ENCODE results near the gene PPBP. TPM values are rescaled to one million over a fixed set of nuclear protein-coding genes. Genes with fewer than 3 reads are reported as not detected.
"Not testable (repeated sequence)": the region's sequence is repeated elsewhere in the genome, so short reads cannot be mapped to it uniquely, and the experiment has no call there.

Gene PPBP
- polyA plus RNA-seq, 5 donors: 21.0 to 49.9 (median 42.8) TPM

DNA sequence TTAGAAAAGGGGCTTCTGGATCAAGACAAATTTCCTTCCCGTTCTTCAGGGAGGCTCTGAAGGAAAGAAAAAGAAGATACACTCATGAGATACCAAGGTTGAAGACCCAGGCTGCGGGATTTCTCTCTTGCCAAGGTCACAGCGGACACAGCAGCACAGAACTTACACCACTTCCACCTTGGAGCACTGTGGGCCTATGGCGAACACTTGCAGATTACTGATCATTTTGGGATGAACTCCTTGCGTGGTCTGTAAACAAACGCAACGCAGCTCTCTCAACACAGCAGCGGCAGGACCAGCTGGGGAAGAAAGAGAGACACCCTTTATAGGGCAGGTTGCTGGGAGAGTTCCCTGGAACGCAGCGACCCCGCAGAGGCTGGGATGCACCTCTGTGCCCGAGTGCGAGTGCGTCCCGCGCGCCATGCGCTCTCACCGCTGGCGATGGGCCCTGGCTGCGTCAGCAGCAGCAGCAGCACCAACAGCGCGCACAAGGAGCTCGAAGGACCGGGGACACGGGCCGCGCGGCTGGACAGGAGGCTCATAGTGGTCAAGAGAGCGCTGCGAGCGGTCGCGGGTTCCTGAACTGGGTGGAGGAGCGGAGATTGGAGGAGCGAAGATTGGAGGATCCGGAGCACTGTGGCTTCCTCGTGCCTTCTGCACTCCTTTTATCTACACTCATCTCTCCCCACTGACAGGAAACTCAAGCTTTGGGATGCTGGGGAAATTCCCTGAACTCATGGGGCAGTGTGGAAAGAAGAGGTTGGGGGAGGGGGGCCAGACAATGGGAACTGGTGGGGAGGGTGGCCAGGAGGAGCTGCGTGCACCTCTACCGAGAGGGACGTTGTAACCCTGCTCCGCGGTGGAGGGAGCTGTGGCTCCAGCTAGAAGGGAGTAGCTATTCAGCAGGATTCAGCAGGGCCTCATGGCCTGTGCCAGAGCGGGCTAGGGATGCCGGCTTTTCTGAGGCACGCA, 10.3 kb upstream of the PPBP start, which contains the start of gene CXCL5:
Gene CXCL5 (minus strand): TSS at position 638 of the 972 bp plus-strand sequence. CDS start 96 bp downstream, at position 542.
- DNase-seq: peak; percentile 13 to 24

DNA sequence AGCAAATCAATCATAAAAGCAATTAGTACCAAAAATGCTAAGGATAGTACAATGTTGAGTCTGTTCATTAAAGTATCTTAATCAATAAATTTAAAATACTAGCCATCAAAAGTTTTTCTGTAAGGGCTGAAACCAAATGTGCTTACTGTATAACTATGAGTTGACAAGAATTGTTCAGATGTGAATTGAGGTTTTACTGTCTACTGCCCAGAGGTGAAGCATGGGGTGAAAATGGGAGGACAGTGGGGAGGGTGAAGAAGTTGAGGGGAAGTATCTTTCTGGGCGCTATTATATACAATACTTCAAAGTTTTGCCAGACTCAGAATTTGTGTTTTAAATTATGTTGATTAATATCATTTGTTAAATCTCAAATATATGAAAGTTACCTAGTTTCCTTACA, 4.1 kb upstream of the PPBP start:
- DNase-seq: no peak

DNA sequence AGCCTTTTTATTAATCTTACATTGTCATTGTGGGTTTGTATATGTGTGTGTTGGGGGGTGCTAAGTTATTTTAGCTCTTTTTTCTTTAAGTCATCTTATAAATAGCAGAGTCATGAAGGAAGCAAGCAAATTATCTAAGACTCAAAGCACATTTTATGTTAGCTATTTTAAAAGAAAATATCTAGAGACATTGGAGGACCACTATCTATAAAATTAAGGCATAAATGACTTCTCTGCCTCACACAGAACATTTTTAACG, 3.7 kb upstream of the PPBP start:
- no peak for DNase-seq

DNA sequence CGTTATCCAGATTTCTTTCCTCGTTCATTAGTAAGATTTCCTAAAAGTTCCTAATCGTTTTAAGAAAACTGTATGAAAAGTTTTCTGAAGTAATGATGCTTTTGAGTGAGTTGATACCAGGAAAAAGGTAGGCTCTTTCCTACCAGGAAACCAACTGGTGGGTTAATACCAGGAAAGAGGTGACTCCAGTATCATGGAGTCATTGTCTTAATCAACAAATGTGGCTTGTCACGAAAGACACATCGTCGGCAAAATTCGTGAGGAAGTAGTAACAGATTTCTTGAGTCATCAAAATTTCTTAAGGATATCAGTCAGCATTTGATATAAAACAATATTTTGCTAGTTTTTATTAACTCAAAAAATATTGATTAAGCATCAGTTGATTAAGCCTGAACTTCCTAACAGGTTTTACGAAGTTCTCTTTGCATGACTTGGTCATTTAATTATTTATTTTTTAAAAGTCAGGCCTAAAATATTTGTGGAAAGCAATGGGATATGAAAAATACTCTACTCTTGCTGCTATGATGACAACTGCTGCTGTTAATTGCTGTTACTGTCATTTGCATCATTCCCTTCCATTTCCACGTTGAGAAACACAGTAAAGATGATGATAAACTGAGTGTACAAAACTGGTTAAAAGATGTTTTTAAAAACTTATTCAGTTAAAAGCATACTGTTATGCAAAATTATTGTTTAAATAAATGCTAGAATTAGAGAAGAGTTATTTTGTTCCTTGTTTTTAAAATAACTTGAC, 3.2 kb upstream of the PPBP start:
- DNase-seq: no peak

DNA sequence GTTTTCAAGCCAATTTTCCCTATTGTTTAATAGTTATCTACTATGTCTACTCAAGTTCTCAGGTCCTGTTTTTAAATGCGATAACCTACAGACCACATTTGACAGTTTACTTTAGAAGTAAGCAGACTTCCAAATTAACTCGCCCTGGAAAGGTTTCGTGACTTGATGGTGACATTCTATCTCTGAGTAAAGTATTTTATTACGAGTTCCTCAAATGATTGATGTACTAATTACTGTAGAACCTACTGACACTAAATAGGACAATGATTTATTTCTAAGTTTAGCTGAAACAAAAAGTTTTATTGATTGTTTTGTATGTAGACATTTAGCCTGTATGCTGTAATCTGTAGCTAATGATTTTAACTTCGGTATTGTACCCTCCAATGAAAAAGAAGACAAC, 1.9 kb upstream of the PPBP start:
- DNase-seq: no peak

DNA sequence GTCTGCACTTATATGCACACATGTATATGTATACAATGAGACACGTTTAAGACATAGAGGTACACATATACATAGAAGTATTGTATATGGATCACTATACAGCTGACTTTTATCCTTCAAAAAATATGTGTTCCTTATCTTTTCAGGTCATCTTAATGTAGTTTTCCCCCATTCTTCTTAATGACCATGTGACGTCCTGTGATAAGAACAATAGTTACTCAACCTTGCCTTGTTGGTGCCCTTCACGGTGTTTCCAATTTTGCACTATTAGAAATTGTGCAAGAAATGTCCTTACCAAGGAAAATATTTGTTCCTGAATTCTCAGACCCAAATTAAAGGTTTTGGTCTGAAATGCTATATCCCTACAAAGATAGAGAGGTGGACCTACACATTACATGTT, 1.0 kb upstream of the PPBP start:
- no peak for DNase-seq

DNA sequence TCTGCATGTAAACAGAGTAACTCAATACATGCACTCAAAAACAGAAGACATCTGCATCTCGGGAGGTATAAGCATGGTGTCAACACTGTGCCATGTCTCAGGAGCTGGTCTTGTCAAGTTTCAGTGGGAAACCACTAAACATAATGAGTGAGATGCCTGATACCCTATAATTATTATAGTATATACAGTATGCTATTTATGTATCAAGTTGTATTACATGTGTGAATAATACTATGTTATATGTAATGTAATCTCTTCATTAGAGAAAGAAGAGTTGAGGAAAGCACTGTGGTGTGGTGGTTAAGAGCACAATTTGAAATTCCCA, 2.5 kb downstream of the PPBP start:
- no peak for DNase-seq

DNA sequence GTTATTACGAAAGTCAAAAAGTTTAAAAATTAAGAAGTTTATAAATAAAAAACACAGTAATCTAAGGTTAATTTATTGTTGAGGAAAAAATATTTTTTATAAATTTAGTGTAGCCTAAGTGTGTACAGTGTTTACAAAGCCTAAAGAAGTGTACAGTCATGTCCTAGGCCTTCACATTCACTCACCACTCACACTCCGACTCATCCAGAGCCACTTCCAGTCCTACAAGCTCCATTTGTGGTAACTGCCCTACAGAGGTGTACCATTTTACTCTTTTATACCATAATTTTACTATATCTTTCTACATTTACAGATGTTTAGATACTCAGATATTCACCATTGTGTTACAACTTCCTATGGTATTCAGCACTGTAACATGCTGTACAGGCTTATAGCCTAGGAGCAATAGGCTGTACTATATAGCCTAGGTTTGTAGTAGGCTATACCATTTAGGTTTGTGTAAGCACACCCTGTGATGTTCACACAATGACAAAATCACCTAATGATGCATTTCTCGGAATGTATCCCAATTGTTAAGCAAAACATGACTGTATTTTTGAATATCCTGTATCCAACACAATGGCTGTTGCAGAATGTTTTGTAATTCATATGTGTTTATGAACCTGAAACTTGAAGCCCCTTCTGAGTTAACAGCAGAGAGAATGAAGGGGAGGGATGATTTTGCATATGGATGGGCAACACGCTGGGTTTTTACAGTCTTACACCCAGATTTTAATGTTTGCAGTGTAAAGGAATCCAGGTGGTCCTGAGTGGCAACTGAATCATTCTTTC, 3.1 kb downstream of the PPBP start:
- DNase-seq: no peak

DNA sequence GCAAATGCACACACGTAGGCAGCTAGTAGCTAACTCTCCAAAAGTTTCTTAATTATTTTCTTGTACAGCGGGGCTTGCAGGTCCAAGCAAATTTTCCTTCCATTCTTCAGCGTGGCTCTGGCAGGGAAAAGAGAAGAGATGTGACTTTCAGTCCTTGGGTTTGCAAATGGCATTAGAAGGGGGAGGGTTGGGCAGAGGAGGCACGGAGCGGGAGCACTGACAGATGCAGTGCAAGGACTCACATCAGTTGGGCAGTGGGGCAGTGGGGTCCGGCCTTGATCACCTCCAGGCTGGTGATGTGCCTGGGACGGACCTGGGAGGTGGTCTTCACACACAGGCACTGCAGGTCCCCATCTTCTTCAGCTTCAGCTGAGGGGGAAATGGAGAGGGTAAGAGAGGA, 6.8 kb downstream of the PPBP start:
- DNase-seq: not testable (repeated sequence)

DNA sequence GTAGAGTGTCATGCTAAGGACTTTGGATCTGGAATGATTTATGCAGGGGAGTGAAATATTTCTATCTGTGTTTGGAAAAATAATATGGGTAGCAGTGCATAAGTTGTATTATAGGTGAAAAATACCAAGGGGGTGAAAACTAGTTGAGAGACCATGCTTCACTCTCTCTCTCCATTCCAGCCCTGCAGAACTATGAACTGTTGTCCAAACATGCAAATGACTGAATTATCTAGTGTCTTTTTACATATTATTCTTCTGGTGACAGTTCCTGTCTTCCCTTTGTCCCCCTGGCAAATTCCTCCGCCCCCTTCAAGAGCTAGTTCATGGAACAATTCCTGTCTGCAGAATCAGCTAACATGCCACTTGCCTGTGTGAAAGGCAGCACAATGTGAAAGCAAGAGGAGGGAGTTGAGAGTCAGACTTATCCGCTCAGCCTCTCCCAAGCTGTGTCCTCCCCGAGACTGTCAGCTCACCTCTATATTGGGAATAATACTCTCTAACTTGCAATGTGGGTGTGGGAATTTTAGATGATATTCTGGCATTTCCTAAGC, 8.5 kb downstream of the PPBP start:
- no peak for DNase-seq

DNA sequence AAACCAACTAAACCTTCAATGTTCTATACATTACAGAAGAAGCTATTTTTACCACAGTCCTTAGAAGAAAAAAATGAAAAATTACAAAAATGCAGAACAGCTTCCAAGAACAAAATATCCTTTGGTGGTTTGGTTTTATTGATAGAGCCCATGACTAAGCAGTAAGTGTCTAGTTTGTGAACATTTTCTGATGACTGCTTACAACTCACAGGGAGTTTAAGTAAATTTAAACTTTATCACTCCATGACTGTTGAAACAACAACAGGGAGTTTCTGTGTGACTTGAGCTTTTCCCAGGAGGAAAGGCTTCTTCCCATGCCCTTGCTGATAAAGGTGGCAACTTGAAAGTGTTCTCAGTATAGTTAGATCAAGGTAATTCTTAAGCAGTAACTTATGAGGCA, 9.1 kb downstream of the PPBP start:
- DNase-seq: no peak

DNA sequence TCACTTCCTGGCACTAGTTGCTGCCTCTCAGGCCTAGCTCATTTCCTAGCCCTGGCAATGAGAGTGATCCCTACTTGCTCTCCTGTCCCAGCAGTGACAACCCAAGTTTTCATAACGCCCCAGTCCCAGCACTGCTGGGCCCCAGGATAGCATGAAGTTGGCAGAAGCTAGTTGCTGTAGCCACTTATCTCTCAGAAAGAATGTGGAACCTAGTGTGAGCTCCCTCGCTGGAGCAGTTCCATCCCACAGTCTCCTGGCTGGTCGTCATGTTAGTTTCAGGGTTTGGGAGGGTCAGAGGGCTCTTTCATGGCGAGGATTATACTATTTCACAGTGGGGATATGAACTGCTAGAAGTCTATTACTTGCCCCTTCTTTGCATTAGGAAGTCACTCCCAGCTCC, 11.3 kb downstream of the PPBP start:
- DNase-seq: no peak

DNA sequence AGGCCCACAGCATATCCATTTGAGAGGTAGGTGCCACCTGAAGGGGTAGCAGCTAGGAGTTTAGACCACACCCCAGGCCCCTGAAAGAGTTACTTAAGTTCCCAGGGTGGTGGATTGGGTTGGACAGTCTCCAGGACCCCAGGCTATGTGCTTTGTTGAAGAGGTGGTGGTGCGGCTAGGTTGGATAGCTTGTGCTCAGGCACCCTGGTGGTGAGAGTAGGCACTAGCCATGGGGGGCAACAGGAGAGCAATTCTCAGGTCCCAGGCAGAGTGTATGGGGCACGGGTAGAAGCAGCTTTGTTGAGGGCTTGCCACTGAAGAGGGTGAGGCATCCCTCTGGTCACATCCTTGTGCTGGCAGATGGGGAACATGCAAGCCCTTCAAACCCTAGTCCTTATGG, 11.8 kb downstream of the PPBP start:
- DNase-seq: no peak

DNA sequence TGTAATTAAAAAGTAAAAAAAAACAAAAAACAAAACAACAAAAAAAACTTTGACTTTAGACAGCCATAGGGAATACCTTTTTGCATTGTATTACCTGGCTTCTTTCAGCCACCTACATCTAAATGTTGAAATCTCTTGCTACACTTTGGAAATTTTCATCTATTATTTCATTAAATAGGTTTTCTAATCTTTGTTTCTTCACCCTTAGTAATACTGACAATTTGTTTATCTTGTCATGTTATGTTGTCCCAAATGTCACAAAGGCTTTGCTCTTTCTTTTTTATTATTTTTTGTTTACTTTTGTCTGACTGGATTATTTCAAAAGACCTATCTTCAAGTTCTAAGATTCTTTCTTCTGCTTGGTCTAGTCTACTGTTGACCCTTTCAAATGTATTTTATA, 13.6 kb downstream of the PPBP start:
- DNase-seq: no peak

DNA sequence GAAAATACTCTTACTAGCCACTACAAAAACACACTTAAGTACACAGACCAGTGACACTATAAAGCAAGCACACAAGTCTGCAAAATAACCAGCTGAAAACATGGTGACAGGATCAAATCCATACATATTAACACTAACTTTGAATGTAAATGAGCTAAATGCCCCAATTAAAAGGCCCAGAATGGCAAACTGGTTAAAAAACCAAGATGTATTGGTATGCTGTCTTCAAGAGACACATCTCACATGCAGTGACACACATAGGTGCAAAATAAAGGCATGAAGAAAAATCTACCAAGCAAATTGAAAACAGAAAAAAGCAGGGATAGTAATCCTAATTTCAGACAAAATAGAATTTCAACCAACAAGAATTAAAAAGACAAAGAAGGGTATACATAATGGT, 17.0 kb downstream of the PPBP start:
- no peak for DNase-seq

DNA sequence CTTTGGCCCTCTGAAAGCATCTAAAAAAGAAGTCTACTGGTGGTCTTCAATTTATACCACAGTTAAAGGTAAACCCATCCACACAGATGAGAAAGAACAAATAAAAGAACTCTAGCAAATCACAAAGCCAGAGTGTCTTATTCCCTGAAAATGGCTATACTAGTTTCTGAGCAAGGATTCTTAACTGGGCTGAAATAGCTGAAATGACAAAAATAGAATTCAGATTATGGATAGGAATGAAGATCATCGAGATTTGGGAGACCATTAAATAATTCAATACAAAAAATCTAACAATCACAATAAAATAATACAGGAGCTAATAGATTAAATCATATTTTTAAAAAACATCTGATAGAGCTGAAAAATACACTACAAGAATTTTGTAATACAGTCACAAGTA, 18.0 kb downstream of the PPBP start:
- DNase-seq: no peak

DNA sequence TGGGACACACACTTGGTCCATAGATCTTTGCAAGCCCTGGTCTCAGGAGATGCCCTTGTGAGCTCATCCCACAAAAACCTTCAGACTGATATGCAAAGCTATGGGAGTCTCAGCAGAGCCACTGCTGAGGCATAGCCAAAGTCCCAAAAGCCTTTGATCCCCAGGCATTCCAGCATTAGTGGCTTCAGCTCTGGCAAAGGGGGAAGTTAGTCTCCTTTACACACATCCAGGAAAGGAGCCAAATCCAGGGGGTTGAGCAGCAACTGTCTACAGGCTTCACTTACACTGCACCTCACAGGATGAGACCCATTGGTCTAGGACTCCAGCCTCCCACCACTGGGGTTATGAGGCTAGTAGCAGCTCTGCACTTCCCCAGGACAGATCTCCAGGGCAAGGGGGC, 20.1 kb downstream of the PPBP start:
- DNase-seq: no peak

DNA sequence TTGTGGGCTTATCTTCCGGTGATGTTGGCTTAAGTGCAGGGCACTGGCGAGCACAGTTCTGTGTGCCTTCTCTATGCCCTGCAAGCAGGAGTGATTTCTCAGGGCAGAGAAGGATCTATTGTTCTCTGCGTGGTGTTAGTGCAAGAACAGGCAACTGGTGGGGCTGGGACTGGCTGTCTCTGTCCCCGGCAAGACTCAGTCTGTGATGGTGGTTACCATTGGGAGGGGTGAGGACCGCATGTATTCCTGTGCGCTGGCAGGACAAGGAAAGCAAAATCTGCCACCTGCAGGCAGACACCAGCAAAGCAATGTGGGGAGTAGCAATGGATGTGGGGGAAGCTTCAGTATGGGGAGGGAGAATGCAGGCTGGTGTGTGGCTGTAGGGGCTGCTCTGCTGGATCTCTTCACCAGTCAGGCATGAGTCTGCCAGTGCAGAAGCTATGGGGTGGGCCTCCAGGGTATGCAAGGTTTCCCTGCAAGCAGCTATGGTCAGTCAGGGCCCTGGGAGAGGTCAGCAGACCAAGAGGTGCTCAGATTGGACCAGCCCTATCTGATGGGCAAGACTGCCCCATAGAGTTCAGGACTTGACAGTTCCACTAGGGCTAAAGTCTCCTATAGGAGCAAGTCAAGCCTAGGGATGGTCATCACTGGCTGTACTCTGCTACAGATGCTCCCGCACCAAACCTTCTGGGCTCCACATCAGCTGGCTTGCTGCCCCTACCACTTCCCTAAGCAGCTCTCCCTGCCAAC, 23.0 kb downstream of the PPBP start:
- DNase-seq: no peak

DNA sequence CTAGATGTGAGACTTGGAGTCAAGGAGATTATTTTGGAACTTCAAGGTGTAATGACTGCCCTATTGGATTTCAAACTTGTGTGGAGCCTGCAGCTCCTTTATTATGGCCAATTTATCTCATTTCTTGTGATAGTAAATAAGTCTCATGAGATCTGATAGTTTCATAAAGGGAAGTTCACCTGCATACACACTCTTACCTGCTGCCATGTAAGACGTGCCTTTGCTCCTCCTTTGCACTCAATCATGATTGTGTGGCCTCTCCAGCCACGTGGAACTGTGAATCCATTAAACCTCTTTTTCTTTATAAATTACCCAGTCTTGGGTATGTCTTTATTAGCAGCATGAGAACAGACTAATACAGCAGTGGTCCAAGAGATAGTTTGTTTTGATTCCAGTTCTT, 25.3 kb downstream of the PPBP start:
- DNase-seq: no peak

DNA sequence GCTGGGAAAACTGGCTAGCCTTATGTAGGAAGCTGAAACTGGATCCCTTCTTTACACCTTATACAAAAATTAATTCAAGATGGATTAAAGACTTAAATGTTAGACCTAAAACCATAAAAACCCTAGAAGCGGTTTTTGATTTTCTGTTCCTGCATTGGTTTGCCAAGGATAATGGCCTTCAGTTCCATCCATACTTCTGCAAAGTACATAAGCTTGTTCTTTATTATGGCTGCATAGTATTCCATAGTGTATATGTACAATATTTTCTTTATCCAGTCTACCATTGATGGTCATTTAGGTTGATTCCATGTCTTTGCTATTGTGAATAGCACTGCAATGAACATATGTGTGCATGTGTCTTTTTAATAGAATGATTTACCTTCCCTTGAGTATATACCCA, 28.9 kb downstream of the PPBP start:
- DNase-seq: not testable (repeated sequence)

DNA sequence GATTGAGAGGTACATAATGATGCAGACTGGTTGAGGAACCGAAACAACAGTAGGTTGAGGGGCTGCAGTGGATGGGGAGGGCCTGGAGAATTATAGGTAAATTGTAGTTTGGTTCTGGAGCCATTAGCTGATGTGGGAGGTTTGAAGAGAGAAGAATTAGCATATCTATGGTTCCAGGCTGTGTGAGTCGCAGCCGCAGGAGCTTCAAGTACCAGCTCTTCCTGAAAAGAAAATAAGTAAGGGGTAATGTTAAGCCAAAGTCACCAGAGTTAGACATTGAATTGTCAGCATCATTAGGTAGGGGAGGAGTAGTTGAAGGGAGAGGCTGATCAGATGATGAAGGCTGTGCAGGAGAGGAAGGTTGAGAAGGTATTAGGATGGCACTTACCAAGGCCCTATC, 35.6 kb downstream of the PPBP start:
- DNase-seq: no peak

Measured in right lung (tissue), 5 donors.